Spleen (tissue), 11 donors: ENCODE data around the gene PPP1R9A. TPM values are rescaled to one million over a fixed set of nuclear protein-coding genes. Genes with fewer than 3 reads are reported as not detected.

Experiments used
- DNase-seq: peaks from one replicate; pipeline ENCODE4 v3.0.0-alpha.2; 2020
- H3K27ac ChIP-seq, 8 donors: fragments of 200-600 bp; sonication (generic) in 7 of 8; 1 replicate in 4 of 8; 2 replicates in 4 of 8; pipeline versions ENCODE4 v1.5.0 to v1.8.0; 2016 to 2021; ENCODE audit warnings: inconsistent platforms in 4 of 8, mild to moderate bottlenecking in 4 of 8, moderate library complexity in 1 of 8
- H3K27me3 ChIP-seq, 7 donors: fragments of 200-600 bp; sonication (generic) in 6 of 7; replicated peaks in 1 of 7; 1 replicate in 4 of 7; 2 replicates in 3 of 7; pipeline versions ENCODE4 v1.5.0 to v1.8.0; 2016 to 2021; ENCODE audit warnings: inconsistent platforms in 3 of 7, mild to moderate bottlenecking in 1 of 7
- H3K36me3 ChIP-seq, 6 donors: fragments of 200-600 bp; sonication (generic) in 5 of 6; 1 replicate in 4 of 6; 2 replicates in 2 of 6; pipeline versions ENCODE4 v1.5.0 to v1.8.0; 2016 to 2021; ENCODE audit warnings: inconsistent platforms in 2 of 6
- H3K4me1 ChIP-seq, 6 donors: fragments of 200-600 bp; sonication (generic) in 5 of 6; 1 replicate in 3 of 6; 2 replicates in 3 of 6; pipeline versions ENCODE4 v1.5.0 to v1.8.0; 2016 to 2021; ENCODE audit warnings: inconsistent platforms in 3 of 6
- H3K4me3 ChIP-seq, 8 donors: fragments of 200-600 bp; sonication (generic) in 7 of 8; 1 replicate in 4 of 8; 2 replicates in 4 of 8; pipeline versions ENCODE4 v1.5.0 to v1.8.0; 2016 to 2021; ENCODE audit warnings: inconsistent platforms in 4 of 8, mild to moderate bottlenecking in 4 of 8, moderate library complexity in 2 of 8
- H3K9me3 ChIP-seq, 8 donors: fragments of 200-600 bp; sonication (generic) in 7 of 8; 1 replicate in 4 of 8; 2 replicates in 4 of 8; pipeline versions ENCODE4 v1.5.0 to v1.8.0; 2016 to 2021; ENCODE audit warnings: inconsistent platforms in 4 of 8
- POLR2A ChIP-seq, 3 donors: fragments of 450-650 bp; IDR thresholded peaks; one replicate each; pipeline ENCODE4 v1.5.1; 2017; ENCODE audit warnings: antibody characterized with exemption in 3 of 3, mild to moderate bottlenecking in 1 of 3
- POLR2AphosphoS5 ChIP-seq, 3 donors: sonication (generic); formaldehyde crosslinking; IDR thresholded peaks; one replicate each; pipeline ENCODE4 v1.5.1; 2017; ENCODE audit warnings: antibody characterized with exemption in 3 of 3
- WGBS, 5 donors: extraction: QIAGEN DNeasy Blood & Tissue Kit in 3 of 5; methylation state at CpG; one replicate each; pipeline versions ENCODE4 v1.1.5 to v1.1.7; 2013 to 2018; 5-methylcytosine and 5-hydroxymethylcytosine counted together
- intact Hi-C: fragments of 100-400 bp; cut with DNase I; formaldehyde crosslinking; loops from one replicate; pipeline ENCODE4 v1.15.0; 2023; ENCODE audit warnings: low total_unique reads
- polyA plus RNA-seq, 3 donors: library from polyadenylated mRNA; stranded (reverse); fragments of 200-250 nt; gene quantifications; one replicate each; pipeline ENCODE4 v1.2.1, GENCODE V29; 2013
- total RNA-seq, 7 donors: library from RNA; depleted of rRNA in 3 of 7; stranded (reverse); fragments of >200 nt in 3 of 7; fragmentation: NEBNext Ultra II Directional in 4 of 7; extraction: Animal tissue kit (Norgen Biotek cat#: 25700) in 4 of 7; gene quantifications; one replicate each; pipeline versions ENCODE4 v1.1.0 to v1.2.1, GENCODE V29; 2016 to 2021
- TF ChIP-seq, protein P1 (sequence below), 11 experiments: fragments of 200-600 bp in 7 of 11; fragments of 450-650 bp in 4 of 11; sonication (generic) in 4 of 11; IDR thresholded peaks in 8 of 11; conservative IDR thresholded peaks in 3 of 11; 1 replicate in 7 of 11; 2 replicates in 4 of 11; pipeline versions ENCODE4 v1.4.0 to v1.8.0; 2016 to 2021; ENCODE audit warnings: antibody characterized with exemption in 11 of 11, inconsistent platforms in 4 of 11, mild to moderate bottlenecking in 1 of 11
- donor health status: healthy with polysubstance abuse.
- donor health status: DM: no; HTN: no; CAD: no; lungs with moderate emphysema.
- donor health status: DM: no; HTN: no; CAD: no.
- donor health status: Bipolar disorder and iron deficiency.
- donor health status: healthy.
- donor health status: DM: no; HTN: no; CAD: no.
- donor health status: DM: yes; HTN: yes; CAD: no.

PPP1R9A gene
- total and polyA plus RNA-seq, 10 donors, result 0.52 to 24.1 (median 10.9) TPM

DNA sequence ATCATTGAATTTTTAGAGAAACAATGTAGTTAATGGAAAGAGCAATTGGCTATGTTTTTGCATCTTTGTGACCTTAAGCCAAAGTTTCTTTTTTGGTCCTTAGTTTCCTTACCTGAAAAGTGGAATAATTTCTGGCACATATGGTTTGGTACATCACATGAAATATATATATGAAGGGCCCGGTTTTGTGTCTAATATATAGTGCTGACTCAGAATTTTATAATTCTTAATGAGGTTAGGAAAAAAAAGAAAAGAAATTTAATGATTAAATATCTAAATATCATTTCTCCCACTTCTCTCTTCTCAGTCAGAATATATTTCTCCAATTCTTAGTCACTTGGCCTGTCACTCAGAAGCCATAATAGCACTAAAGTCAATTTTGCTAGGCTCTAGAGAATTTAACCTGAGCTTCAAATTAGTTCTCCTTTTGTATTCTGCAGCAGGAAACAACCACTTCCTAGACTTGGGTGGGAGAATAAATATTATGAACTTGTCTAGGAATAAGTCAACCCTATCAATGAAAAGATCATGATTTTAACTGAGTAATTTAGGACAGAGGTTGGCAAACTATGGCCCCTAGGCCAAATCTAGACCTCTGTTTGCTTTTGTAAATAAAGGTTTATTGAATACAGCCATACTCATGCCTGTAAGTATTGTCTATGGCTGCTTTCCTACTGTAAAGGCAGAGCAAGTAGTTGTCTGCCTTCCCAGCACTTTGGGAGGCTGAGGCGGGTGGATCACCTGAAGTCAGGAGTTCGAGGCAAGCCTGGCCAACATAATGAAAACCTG lies 34.6 kb downstream of the PPP1R9A start:
- no peaks in the 10 kb centered on the region for H3K36me3 ChIP-seq
- TF ChIP-seq POLR2A (IDR thresholded peaks at IDR 0.05) (no peak), POLR2AphosphoS5 (IDR thresholded peaks at IDR 0.05) (no peak)
- TF ChIP-seq, protein P1, sequence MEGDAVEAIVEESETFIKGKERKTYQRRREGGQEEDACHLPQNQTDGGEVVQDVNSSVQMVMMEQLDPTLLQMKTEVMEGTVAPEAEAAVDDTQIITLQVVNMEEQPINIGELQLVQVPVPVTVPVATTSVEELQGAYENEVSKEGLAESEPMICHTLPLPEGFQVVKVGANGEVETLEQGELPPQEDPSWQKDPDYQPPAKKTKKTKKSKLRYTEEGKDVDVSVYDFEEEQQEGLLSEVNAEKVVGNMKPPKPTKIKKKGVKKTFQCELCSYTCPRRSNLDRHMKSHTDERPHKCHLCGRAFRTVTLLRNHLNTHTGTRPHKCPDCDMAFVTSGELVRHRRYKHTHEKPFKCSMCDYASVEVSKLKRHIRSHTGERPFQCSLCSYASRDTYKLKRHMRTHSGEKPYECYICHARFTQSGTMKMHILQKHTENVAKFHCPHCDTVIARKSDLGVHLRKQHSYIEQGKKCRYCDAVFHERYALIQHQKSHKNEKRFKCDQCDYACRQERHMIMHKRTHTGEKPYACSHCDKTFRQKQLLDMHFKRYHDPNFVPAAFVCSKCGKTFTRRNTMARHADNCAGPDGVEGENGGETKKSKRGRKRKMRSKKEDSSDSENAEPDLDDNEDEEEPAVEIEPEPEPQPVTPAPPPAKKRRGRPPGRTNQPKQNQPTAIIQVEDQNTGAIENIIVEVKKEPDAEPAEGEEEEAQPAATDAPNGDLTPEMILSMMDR (IDR thresholded peaks at IDR 0.05 in 8 of 11, conservative IDR thresholded peaks at IDR 0.05 in 3 of 11), result no peak
- H3K27me3 ChIP-seq, result no peaks in the 10 kb centered on the region
- no peaks in the 10 kb centered on the region for H3K4me1 ChIP-seq
- no peaks in the 10 kb centered on the region for H3K9me3 ChIP-seq
- no peak overlapping the region for H3K27ac ChIP-seq
- WGBS, 5 donors, result 75 to 89% (median 82%) methylated on average over 3 of the region's 3 CpGs
- H3K4me3 ChIP-seq, result no peak overlapping the region
- DNase-seq, result no peak
- intact Hi-C loops, result no loop called here

DNA sequence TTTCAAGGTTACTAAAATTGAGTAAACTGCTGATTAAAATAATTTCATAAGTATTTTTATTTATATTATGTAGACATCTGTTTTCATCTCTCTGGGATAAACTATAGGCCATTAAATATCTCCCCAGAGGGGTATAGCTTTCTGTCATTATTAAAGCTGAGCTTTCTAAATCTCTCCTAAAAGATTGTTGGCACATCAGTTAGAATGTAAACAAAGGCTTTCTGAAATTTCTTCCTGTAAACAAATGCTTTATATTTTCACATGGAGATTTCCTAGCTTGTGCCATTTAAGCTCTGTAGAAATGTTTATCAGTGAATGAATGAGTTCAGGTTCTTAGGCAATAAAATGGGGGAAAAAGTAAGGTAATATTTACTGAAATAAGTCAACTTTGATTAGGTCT lies 35.7 kb downstream of the PPP1R9A start:
- Histone ChIP-seq H3K4me1 (no peaks in the 10 kb centered on the region), H3K36me3 (no peaks in the 10 kb centered on the region), H3K9me3 (no peaks in the 10 kb centered on the region), H3K4me3 (no peak overlapping the region), H3K27ac (no peak overlapping the region), H3K27me3 (no peaks in the 10 kb centered on the region)
- TF ChIP-seq POLR2AphosphoS5 (IDR thresholded peaks at IDR 0.05), result no peak
- TF ChIP-seq, protein P1 (IDR thresholded peaks at IDR 0.05 in 8 of 11, conservative IDR thresholded peaks at IDR 0.05 in 3 of 11), result no peak
- TF ChIP-seq POLR2A (IDR thresholded peaks at IDR 0.05), result no peak
- DNase-seq, result no peak
- intact Hi-C loops, result no loop called here

DNA sequence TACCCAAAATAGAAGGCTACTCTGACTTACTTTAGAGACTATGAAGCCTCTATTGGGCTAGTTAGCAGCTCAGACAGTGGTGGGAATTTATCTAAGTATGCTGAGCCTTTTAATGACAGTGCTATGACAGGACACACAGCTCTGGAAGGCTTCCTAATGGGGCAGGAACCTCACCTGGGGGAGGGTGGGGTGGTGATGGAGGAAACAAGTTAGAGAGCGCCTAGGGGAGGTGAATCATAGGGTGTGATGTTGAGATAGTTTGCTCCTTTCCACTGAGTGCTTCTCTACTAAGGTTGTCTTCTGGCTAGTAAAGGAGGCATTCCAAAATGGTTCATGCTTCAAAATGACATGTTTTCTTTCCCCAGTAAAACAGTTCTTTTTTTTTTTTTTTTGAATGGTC lies 42.1 kb downstream of the PPP1R9A start:
- Histone ChIP-seq H3K9me3 (peaks cover 0 to 9% (median 4%) of the 10 kb centered on the region in 8 donors), H3K27me3 (no peaks in the 10 kb centered on the region), H3K36me3 (no peaks in the 10 kb centered on the region), H3K4me1 (no peaks in the 10 kb centered on the region), H3K27ac (no peak overlapping the region), H3K4me3 (no peak overlapping the region)
- DNase-seq, result no peak
- intact Hi-C loops, result no loop called here
- TF ChIP-seq POLR2AphosphoS5 (IDR thresholded peaks at IDR 0.05) (no peak), POLR2A (IDR thresholded peaks at IDR 0.05) (no peak)
- TF ChIP-seq, protein P1 (IDR thresholded peaks at IDR 0.05 in 8 of 11, conservative IDR thresholded peaks at IDR 0.05 in 3 of 11), result no peak
- 84 to 94% (median 89%) methylated on average over 1 of the region's 1 CpG for WGBS, 5 donors

DNA sequence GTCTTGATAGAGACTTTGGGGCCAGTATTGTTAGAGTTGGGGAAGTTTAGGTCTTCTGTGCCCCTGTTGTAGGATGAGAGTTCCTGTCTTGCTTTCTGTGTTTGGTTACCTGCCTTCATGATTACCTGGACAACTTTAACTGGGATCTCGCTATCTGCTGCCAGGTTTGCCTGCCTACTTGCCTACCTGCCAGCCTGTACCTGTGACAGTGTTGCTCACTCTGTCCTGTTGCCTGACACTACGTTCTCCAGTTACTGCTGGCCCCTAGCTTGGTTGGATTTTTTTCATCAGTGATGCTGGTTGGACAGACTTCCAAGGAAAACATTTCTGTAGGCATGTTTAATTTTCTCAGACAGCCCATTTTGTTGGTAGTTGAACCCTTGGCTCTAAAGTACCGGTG lies 48.4 kb downstream of the PPP1R9A start:
- 82 to 95% (median 90%) methylated on average over 3 of the region's 3 CpGs for WGBS, 5 donors
- no peaks in the 10 kb centered on the region for H3K36me3 ChIP-seq
- intact Hi-C loops, result no loop called here
- no peak for DNase-seq
- H3K4me1 ChIP-seq, result no peaks in the 10 kb centered on the region
- peaks cover 0 to 9% (median 4%) of the 10 kb centered on the region in 8 donors for H3K9me3 ChIP-seq
- H3K27ac ChIP-seq, result no peak overlapping the region
- no peak overlapping the region for H3K4me3 ChIP-seq
- TF ChIP-seq POLR2AphosphoS5 (IDR thresholded peaks at IDR 0.05) (no peak), POLR2A (IDR thresholded peaks at IDR 0.05) (no peak)
- TF ChIP-seq, protein P1 (IDR thresholded peaks at IDR 0.05 in 8 of 11, conservative IDR thresholded peaks at IDR 0.05 in 3 of 11), result no peak
- H3K27me3 ChIP-seq, result no peaks in the 10 kb centered on the region
